ENCODE results near the gene VPS33A.

The VPS33A gene

DNA sequence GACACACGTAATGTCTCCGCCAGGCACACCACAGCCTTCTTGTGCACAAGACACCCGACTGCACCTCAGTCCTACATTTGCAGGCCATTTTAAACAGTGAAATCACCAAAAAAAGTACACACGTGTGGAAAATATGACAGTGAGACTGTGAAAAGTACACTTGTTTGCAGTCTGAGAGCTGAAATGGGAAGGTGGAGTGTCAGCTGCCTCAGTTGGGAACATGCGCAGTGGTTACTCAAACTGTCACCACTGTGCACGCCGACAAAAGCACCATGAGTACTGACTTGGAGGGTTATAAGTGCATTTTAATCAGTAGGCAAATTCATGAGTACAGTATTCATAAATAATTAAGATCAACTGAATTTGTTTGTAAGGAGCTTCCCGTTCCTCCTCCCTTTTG, 15.8 kb downstream of the VPS33A start:
- no peak overlapping the region for H3K4me3 ChIP-seq (replicated peaks; ENCODE audit: insufficient read depth, low read length)
- DNase-seq (ENCODE audit: low read depth in 1 of 2, low spot score in 1 of 2): no peak
- no peak overlapping the region for H3K27ac ChIP-seq (replicated peaks)
- no peaks in the 10 kb centered on the region for H3K27me3 ChIP-seq (ENCODE audit: insufficient read depth, poor library complexity, severe bottlenecking)
- TF ChIP-seq SPI1 (IDR thresholded peaks at IDR 0.05; ENCODE audit: borderline replicate concordance, low read depth): no peak
- no peak for TF ChIP-seq GABPA (IDR thresholded peaks at IDR 0.05; ENCODE audit: low read depth)
- TF ChIP-seq POLR2AphosphoS5 (IDR thresholded peaks at IDR 0.05; ENCODE audit: low read depth): no peak
- TF ChIP-seq, protein P1, sequence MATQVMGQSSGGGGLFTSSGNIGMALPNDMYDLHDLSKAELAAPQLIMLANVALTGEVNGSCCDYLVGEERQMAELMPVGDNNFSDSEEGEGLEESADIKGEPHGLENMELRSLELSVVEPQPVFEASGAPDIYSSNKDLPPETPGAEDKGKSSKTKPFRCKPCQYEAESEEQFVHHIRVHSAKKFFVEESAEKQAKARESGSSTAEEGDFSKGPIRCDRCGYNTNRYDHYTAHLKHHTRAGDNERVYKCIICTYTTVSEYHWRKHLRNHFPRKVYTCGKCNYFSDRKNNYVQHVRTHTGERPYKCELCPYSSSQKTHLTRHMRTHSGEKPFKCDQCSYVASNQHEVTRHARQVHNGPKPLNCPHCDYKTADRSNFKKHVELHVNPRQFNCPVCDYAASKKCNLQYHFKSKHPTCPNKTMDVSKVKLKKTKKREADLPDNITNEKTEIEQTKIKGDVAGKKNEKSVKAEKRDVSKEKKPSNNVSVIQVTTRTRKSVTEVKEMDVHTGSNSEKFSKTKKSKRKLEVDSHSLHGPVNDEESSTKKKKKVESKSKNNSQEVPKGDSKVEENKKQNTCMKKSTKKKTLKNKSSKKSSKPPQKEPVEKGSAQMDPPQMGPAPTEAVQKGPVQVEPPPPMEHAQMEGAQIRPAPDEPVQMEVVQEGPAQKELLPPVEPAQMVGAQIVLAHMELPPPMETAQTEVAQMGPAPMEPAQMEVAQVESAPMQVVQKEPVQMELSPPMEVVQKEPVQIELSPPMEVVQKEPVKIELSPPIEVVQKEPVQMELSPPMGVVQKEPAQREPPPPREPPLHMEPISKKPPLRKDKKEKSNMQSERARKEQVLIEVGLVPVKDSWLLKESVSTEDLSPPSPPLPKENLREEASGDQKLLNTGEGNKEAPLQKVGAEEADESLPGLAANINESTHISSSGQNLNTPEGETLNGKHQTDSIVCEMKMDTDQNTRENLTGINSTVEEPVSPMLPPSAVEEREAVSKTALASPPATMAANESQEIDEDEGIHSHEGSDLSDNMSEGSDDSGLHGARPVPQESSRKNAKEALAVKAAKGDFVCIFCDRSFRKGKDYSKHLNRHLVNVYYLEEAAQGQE (IDR thresholded peaks at IDR 0.05; ENCODE audit: insufficient replicate concordance, low read depth): no peak
- TF ChIP-seq, protein P2, sequence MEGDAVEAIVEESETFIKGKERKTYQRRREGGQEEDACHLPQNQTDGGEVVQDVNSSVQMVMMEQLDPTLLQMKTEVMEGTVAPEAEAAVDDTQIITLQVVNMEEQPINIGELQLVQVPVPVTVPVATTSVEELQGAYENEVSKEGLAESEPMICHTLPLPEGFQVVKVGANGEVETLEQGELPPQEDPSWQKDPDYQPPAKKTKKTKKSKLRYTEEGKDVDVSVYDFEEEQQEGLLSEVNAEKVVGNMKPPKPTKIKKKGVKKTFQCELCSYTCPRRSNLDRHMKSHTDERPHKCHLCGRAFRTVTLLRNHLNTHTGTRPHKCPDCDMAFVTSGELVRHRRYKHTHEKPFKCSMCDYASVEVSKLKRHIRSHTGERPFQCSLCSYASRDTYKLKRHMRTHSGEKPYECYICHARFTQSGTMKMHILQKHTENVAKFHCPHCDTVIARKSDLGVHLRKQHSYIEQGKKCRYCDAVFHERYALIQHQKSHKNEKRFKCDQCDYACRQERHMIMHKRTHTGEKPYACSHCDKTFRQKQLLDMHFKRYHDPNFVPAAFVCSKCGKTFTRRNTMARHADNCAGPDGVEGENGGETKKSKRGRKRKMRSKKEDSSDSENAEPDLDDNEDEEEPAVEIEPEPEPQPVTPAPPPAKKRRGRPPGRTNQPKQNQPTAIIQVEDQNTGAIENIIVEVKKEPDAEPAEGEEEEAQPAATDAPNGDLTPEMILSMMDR (IDR thresholded peaks at IDR 0.05; ENCODE audit: insufficient read depth, low read length): no peak

DNA sequence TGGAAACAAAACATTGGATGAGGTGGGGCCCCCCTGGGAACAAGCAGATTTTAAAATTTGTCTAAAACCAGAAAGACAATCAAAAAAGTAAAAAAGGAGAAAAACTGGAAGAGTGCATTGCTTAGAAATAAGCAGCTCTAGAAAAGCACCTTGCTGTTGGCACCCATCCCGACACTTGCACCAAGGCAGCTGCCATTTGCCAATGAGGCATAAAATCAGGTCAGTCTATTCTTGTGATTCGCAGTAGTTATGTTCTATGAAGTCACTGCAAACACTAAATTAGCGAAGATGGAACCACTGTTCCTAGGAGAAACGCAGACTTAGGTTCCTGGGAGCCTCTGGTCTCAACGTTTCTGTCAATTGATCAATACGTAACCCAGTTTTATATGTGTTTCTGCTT, 16.2 kb downstream of the VPS33A start:
- DNase-seq (ENCODE audit: low read depth in 1 of 2, low spot score in 1 of 2): no peak
- TF ChIP-seq GABPA (IDR thresholded peaks at IDR 0.05; ENCODE audit: low read depth) (no peak), POLR2AphosphoS5 (IDR thresholded peaks at IDR 0.05; ENCODE audit: low read depth) (no peak)
- no peak overlapping the region for H3K4me3 ChIP-seq (replicated peaks; ENCODE audit: insufficient read depth, low read length)
- no peak overlapping the region for H3K27ac ChIP-seq (replicated peaks)
- H3K27me3 ChIP-seq (ENCODE audit: insufficient read depth, poor library complexity, severe bottlenecking): no peaks in the 10 kb centered on the region

DNA sequence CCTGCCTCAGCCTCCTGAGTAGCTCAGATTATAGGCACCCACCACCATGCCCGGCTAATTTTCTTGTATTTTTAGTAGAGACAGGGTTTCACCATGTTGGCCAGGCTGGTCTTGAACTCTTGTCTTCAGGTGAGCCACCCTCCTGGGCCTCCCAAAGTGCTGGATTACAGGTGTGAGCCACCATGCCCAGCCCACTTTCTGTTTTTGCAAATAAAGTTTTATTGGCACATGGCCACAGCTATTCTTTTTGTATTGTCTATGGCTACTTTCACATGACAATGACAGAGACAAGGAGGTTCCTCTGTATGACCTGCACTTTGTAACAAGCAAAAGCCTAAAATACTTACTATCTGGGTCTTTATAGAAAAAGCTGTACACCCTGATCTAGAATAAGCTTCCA, 20.7 kb downstream of the VPS33A start:
- no peaks in the 10 kb centered on the region for H3K27me3 ChIP-seq (ENCODE audit: insufficient read depth, poor library complexity, severe bottlenecking)
- DNase-seq (ENCODE audit: low read depth in 1 of 2, low spot score in 1 of 2): no peak
- H3K27ac ChIP-seq (replicated peaks): no peak overlapping the region
- TF ChIP-seq SPI1 (IDR thresholded peaks at IDR 0.05; ENCODE audit: borderline replicate concordance, low read depth) (no peak), GABPA (IDR thresholded peaks at IDR 0.05; ENCODE audit: low read depth) (no peak), POLR2AphosphoS5 (IDR thresholded peaks at IDR 0.05; ENCODE audit: low read depth) (no peak)
- TF ChIP-seq, protein P1 (IDR thresholded peaks at IDR 0.05; ENCODE audit: insufficient replicate concordance, low read depth): no peak
- TF ChIP-seq, protein P2 (IDR thresholded peaks at IDR 0.05; ENCODE audit: insufficient read depth, low read length): no peak
- no peak overlapping the region for H3K4me3 ChIP-seq (replicated peaks; ENCODE audit: insufficient read depth, low read length)

DNA sequence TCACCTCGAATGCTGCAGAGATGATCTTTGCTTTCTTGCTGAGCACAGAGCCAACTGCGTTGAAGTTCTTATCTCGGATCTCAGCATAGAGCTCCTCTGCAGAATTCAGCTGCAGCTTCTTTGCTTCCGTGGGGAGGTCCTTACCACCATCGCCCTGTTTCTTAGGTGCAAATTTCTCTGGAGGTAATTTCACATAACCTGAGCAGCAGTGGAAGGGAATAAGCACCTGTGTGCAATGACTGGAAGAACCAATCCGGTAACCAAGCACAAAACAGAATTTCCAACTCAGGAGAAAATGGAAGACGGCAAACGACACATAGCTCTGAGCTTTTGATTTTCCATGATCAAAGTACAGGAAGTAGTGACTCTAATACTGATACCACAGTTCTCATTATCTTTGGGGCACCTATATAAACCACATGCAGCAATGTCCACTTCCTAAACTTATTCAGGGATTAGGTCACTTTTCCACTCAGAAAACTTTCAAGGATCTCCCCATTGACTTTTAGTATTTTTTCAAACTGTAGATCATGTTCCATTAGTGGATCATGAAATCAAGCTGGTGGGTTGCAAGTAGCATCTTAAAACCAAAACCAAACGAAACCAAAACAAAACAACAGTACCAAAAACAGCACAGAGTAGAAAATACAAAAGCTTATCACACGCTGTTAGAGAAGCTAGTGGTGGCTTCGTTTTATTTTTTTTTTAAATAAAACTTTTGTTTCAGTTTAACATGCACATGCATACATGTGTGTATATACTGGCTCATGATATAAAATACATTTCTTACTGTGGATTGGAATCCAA, 21.5 kb downstream of the VPS33A start:
- Histone ChIP-seq H3K27ac (replicated peaks) (no peak overlapping the region), H3K4me3 (replicated peaks; ENCODE audit: insufficient read depth, low read length) (no peak overlapping the region), H3K27me3 (ENCODE audit: insufficient read depth, poor library complexity, severe bottlenecking) (no peaks in the 10 kb centered on the region)
- no peak for TF ChIP-seq GABPA (IDR thresholded peaks at IDR 0.05; ENCODE audit: low read depth)
- no peak for TF ChIP-seq POLR2AphosphoS5 (IDR thresholded peaks at IDR 0.05; ENCODE audit: low read depth)
- TF ChIP-seq, protein P1 (IDR thresholded peaks at IDR 0.05; ENCODE audit: insufficient replicate concordance, low read depth): no peak
- TF ChIP-seq SPI1 (IDR thresholded peaks at IDR 0.05; ENCODE audit: borderline replicate concordance, low read depth): no peak
- TF ChIP-seq, protein P2 (IDR thresholded peaks at IDR 0.05; ENCODE audit: insufficient read depth, low read length): no peak
- DNase-seq (ENCODE audit: low read depth in 1 of 2, low spot score in 1 of 2): no peak
